ENCODE measurements around the gene LRWD1. TPM values are rescaled to one million over a fixed set of nuclear protein-coding genes. Genes with fewer than 3 reads are reported as not detected.

The LRWD1 gene
- total and polyA plus RNA-seq, 11 donors: 4.7 to 26.4 (median 9.7) TPM

DNA sequence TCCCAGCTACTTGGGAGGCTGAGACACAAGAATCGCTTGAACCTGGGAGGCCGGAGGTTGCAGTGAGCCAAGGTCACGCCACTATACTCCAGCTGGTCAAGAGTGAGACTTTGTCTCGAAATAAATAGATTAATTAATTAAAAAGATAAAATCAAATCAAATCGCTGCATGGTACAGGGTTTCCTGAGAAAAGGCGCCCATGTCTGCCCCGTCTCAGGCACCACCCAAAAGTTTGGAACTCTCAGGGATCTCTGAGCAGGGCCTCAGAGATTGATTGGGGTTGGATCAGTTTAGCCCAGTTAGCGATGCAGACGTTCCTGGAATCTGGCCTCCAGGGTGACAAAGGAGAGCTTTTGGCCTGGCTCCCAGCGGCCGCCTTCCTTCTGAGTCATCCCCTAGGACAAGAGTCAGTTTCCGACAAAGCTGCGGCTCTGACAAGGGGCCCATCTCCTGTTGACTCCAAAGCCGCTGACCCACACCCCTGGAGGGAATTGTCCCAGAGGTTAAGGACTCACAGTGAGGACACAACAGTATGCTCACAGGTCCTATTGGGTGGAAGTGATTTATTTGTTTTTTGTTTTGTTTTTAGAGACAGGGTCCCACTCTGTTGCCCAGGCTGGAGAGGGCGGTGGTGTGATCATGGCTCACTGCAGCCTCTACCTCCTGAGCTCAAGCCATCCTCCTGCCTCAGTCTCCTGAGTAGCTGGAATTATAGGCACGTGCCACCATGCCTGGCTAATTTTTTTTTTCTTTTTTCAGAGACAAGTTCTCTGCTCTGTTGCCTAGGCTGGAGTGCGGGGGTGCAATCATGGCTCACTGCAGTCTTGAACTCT, 24.6 kb upstream of the LRWD1 start:
- H3K27ac ChIP-seq: peak overlapping the region in 9 of 12 donors; percentile 14 to 72 (median 42)
- intact Hi-C loops (cut with DNase I): no loop called here
- TF ChIP-seq, protein P1, sequence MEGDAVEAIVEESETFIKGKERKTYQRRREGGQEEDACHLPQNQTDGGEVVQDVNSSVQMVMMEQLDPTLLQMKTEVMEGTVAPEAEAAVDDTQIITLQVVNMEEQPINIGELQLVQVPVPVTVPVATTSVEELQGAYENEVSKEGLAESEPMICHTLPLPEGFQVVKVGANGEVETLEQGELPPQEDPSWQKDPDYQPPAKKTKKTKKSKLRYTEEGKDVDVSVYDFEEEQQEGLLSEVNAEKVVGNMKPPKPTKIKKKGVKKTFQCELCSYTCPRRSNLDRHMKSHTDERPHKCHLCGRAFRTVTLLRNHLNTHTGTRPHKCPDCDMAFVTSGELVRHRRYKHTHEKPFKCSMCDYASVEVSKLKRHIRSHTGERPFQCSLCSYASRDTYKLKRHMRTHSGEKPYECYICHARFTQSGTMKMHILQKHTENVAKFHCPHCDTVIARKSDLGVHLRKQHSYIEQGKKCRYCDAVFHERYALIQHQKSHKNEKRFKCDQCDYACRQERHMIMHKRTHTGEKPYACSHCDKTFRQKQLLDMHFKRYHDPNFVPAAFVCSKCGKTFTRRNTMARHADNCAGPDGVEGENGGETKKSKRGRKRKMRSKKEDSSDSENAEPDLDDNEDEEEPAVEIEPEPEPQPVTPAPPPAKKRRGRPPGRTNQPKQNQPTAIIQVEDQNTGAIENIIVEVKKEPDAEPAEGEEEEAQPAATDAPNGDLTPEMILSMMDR (IDR thresholded peaks at IDR 0.05): no peak
- TF ChIP-seq POLR2A (IDR thresholded peaks at IDR 0.05): no peak
- 53 to 64% (median 59%) methylated on average over 17 of the region's 17 CpGs for WGBS, 4 donors
- no peaks in the 10 kb centered on the region for H3K27me3 ChIP-seq
- peaks cover 0 to 49% (median 3%) of the 10 kb centered on the region in 9 donors for H3K36me3 ChIP-seq
- DNase-seq: peak; percentile 68 to 89 (median 76)
- H3K4me1 ChIP-seq: peaks cover 0 to 13% (median 9%) of the 10 kb centered on the region in 12 donors
- H3K9me3 ChIP-seq: no peaks in the 10 kb centered on the region
- no peak overlapping the region for H3K4me3 ChIP-seq
- peak; percentile 52 to 90 (median 88) for ATAC-seq

DNA sequence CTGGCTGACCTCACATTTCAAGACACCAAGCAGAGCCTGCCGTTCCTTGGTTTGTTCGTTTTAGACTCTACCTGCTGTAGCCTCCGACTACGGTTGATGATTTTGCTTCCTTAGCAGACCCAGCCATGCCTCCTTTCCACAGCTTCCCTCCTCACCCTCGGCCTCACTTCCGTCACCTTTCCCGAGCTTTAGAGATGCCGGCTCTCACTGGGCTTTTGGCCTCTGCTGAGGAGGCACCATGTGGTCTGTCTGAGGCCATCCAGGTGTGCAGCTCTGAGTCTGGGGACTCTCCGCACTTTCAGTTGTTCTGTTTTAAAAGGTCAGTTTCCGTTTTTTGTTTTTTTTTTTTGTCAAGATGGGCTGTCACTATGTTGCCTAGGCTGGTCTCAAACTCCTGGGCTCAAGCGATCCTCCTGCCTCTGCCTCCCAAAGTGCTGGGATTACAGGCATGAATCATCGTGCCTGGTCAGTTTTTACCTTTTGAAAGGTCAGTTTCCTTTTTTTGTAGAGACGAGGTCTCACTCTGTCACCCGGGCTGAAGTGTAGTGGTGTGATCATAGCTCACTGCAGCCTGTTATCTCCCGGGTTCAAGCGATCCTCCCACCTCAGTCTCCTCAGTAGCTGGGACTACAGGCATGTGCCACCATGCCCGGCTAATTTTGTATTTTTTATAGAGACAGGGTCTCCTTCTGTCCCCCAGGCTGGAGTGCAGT, 19.7 kb upstream of the LRWD1 start:
- H3K27ac ChIP-seq: no peak overlapping the region
- H3K4me3 ChIP-seq: no peak overlapping the region
- TF ChIP-seq, protein P1 (IDR thresholded peaks at IDR 0.05): no peak
- no peak for TF ChIP-seq POLR2A (IDR thresholded peaks at IDR 0.05)
- no peak for ATAC-seq
- WGBS, 4 donors: 90 to 93% (median 91%) methylated on average over 17 of the region's 17 CpGs
- H3K36me3 ChIP-seq: peaks cover 0 to 53% (median 7%) of the 10 kb centered on the region in 9 donors
- DNase-seq: no peak
- no peaks in the 10 kb centered on the region for H3K9me3 ChIP-seq
- H3K4me1 ChIP-seq: peaks cover 0 to 6% (median 4%) of the 10 kb centered on the region in 12 donors
- intact Hi-C loops (cut with DNase I): no loop called here
- H3K27me3 ChIP-seq: no peaks in the 10 kb centered on the region

DNA sequence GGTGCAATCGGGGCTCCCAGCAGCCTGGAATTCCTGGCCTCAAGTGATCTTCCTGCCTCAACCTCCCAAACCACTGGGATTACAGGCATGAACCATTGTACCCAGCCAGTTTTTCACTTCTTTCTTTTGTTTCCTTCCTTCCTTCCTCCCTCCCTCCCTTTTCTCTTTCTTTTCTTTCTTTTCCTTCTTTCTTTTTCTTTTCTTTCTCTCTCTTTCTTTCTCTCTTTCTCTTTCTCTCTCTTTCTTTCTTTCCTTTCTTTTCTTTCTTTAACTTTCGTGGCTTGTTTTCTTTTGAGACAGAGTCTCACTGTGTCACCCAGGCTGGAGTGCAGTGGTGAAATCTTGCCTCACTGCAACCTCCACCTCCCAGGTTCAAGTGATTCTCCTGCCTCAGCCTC, 19.1 kb upstream of the LRWD1 start:
- no peak for DNase-seq

DNA sequence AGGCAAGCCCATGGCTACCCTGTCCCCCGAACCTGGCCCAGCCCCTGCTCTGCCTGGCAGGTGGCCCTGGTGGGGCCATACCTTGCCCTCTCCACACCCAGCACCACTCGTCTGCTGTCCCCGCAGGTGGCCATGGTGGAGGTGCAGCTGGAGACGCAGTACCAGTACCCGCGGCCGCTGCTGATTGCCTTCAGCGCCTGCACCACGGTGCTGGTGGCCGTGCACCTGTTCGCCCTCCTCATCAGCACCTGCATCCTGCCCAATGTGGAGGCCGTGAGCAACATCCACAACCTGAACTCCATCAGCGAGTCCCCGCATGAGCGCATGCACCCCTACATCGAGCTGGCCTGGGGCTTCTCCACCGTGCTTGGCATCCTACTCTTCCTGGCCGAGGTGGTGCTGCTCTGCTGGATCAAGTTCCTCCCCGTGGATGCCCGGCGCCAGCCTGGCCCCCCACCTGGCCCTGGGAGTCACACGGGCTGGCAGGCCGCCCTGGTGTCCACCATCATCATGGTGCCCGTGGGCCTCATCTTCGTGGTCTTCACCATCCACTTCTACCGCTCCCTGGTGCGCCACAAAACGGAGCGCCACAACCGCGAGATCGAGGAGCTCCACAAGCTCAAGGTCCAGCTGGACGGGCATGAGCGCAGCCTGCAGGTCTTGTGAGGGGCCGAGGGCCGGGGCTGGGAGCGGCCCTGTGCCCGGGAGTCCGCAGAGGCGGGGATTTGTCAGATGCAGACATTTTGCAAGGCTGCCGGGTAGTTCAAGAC, 18.2 kb upstream of the LRWD1 start:
- DNase-seq: no peak
- WGBS, 4 donors: 96 to 98% (median 97%) methylated on average over 40 to 41 of the region's 41 CpGs
- Histone ChIP-seq H3K36me3 (peaks cover 0 to 44% (median 7%) of the 10 kb centered on the region in 9 donors), H3K27me3 (no peaks in the 10 kb centered on the region), H3K27ac (no peak overlapping the region), H3K9me3 (no peaks in the 10 kb centered on the region), H3K4me3 (no peak overlapping the region), H3K4me1 (peaks cover 0 to 2% (median 0%) of the 10 kb centered on the region in 12 donors)
- intact Hi-C loops (cut with DNase I): no loop called here
- TF ChIP-seq, protein P1 (IDR thresholded peaks at IDR 0.05): no peak
- no peak for TF ChIP-seq POLR2A (IDR thresholded peaks at IDR 0.05)
- ATAC-seq: no peak

More for the DNA sequence above, 19.1 kb upstream of the LRWD1 start:
- intact Hi-C loops (cut with DNase I): no loop called here
- Histone ChIP-seq H3K9me3 (no peaks in the 10 kb centered on the region), H3K27ac (no peak overlapping the region), H3K4me3 (no peak overlapping the region), H3K36me3 (peaks cover 0 to 48% (median 7%) of the 10 kb centered on the region in 9 donors), H3K4me1 (peaks cover 0 to 1% (median 0%) of the 10 kb centered on the region in 12 donors), H3K27me3 (no peaks in the 10 kb centered on the region)
- TF ChIP-seq POLR2A (IDR thresholded peaks at IDR 0.05): no peak
- WGBS, 4 donors: 50 to 96% (median 74%) methylated on average over 2 of the region's 2 CpGs
- no peak for ATAC-seq

Measured in heart left ventricle (tissue), 16 donors.